NCI-H774 (cell line): ENCODE results near the gene OPA1.
"Not testable (repeated sequence)": the region's sequence is repeated elsewhere in the genome, so short reads cannot be mapped to it uniquely, and the experiment has no call there.

Experiments used
- DNase-seq: peaks from one replicate; lab custom pipeline; 2025; lab: John Stamatoyannopoulos, UW

OPA1 gene

GRCh38 chr3:193590088-193590856 is 2.7 kb upstream of the OPA1 start:
- DNase-seq, result no peak

- peak; percentile 30 for DNase-seq
Observed at GRCh38 chr3:193593668-193594030, 641 bp downstream of the OPA1 start.

- DNase-seq, result no peak
Observed at GRCh38 chr3:193594946-193595689, 2.1 kb downstream of the OPA1 start.

- DNase-seq, result no peak
Observed at GRCh38 chr3:193595939-193596487, 3.0 kb downstream of the OPA1 start.

- no peak for DNase-seq
Observed at GRCh38 chr3:193598202-193598601, 5.2 kb downstream of the OPA1 start.

- DNase-seq, result no peak
Observed at GRCh38 chr3:193599393-193599792, 6.4 kb downstream of the OPA1 start.

- DNase-seq, result peak; percentile 76
Observed at GRCh38 chr3:193605876-193606275, 12.9 kb downstream of the OPA1 start.

GRCh38 chr3:193606892-193607291 is 13.9 kb downstream of the OPA1 start:
- DNase-seq, result not testable (repeated sequence)

- not testable (repeated sequence) for DNase-seq
Observed at GRCh38 chr3:193610516-193610915, 17.5 kb downstream of the OPA1 start.

- DNase-seq, result no peak
Observed at GRCh38 chr3:193614430-193614829, 21.4 kb downstream of the OPA1 start.

GRCh38 chr3:193617628-193618027 is 24.6 kb downstream of the OPA1 start:
- DNase-seq, result no peak

GRCh38 chr3:193620057-193620456 is 27.0 kb downstream of the OPA1 start:
- no peak for DNase-seq

GRCh38 chr3:193620650-193621049 is 27.6 kb downstream of the OPA1 start:
- DNase-seq, result no peak

GRCh38 chr3:193621127-193621526 is 28.1 kb downstream of the OPA1 start:
- no peak for DNase-seq

GRCh38 chr3:193630005-193630404 is 37.0 kb downstream of the OPA1 start:
- no peak for DNase-seq

- DNase-seq, result no peak
Observed at GRCh38 chr3:193637831-193638230, 44.8 kb downstream of the OPA1 start.

GRCh38 chr3:193638833-193639232 is 45.8 kb downstream of the OPA1 start:
- DNase-seq, result no peak

- DNase-seq, result no peak
Observed at GRCh38 chr3:193640165-193640715, 47.2 kb downstream of the OPA1 start.

- DNase-seq, result no peak
Observed at GRCh38 chr3:193640728-193641439, 47.9 kb downstream of the OPA1 start.

- no peak for DNase-seq
Observed at GRCh38 chr3:193641440-193641775, 48.4 kb downstream of the OPA1 start.

- no peak for DNase-seq
Observed at GRCh38 chr3:193645806-193646205, 52.8 kb downstream of the OPA1 start.

- no peak for DNase-seq
Observed at GRCh38 chr3:193648542-193649076, 55.6 kb downstream of the OPA1 start.
